ENCODE results near the gene PRKCE.
A peak's percentile ranks its signal among the peaks of the same experiment; 100 is the strongest.
"Not testable (repeated sequence)": the region's sequence is repeated elsewhere in the genome, so short reads cannot be mapped to it uniquely, and the experiment has no call there.

The PRKCE gene

DNA sequence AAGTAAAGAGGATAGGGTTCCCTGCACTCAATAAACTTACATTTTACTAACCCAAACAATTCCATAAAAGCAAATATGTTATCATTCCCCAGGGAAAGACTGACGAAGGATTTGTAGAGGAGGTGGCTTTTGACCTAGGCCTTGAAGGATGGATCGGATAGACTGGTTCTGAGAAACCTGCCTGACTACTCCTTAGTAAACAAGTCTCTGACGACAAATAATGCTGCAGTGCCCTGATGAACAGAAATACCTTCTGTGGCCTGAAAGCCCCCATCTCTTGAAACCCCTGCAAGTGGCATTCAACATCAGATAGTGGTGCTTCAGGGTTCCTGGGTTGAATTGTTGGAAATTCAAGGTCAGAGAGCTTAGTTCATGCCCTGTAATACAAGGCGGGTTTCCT, 19.2 kb downstream of the PRKCE start:
- no peak for DNase-seq

DNA sequence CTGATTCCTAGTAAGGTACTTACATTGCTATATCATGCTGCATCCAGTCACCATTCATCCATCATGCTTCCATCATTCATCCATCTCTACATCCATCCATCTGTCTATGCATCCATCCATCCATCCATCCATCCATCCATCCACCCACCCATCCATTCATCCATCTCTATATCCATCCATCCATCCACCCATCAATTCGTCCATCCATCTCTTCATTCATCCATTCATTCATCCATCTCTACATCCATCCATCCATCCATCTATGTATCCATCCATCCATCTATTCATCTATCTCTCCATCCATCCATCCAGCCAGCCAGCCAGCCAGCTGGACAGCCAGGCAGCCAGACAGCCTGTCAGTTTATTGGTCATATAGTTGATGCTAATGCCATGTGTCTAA, 20.7 kb downstream of the PRKCE start:
- DNase-seq: no peak

GRCh38 chr2:45674035-45674816, 22.8 kb downstream of the PRKCE start:
- DNase-seq: no peak

- peak; percentile 40 for DNase-seq
These were observed 23.9 kb downstream of the PRKCE start for GRCh38 chr2:45675263-45675812.

GRCh38 chr2:45676088-45676487, 24.6 kb downstream of the PRKCE start:
- no peak for DNase-seq

- no peak for DNase-seq
These were observed 27.4 kb downstream of the PRKCE start for GRCh38 chr2:45678791-45679348.

DNA sequence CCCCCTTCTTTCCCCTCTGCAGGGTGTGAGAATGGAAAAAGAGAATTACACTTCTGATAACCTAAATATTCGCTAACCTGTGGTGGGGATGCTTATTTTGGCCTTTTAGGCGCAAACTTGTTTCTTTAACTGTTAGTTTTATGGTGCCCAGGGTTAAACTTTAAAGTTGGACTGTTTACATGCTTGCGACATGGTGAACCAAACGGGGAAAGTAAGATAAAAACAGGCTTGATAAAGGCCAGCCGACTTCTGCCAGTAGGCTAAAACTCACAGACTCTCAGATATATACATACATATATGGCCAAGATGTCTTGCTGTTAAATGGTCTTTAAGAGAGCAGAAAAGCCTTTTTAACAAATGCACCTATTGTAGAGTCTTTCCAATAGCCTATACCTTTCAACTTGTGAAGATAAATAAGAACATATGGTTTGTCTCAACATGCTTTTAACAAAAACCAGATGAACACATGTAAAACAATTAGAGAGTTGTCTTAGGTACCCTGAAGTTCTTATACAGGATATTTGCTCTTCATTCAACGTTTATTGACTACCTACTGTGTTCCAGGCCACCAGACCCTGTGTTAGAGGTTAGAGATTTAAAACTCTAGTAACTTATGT, 29.0 kb downstream of the PRKCE start:
- DNase-seq: no peak

DNA sequence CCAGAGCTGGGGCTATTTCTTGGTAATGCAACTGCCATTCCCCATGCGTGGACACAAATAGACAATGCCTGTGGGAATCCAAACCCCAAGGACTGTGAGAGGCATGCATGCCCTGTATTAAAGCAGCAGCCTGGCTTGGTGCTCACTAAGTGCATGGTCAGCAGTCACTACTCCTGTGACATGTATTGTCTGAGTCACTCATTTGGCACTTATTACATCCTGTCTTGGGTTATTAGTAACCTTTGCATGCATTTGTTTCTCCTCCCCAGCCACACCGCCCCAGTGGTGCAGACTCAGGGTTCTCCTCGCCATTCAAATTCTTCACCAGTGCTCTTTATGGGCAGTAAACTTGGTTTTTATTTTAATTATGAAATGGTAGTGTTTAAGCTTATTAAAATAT, 30.2 kb downstream of the PRKCE start:
- no peak for DNase-seq

- no peak for DNase-seq
These were observed 31.8 kb downstream of the PRKCE start for GRCh38 chr2:45683292-45683691.

DNA sequence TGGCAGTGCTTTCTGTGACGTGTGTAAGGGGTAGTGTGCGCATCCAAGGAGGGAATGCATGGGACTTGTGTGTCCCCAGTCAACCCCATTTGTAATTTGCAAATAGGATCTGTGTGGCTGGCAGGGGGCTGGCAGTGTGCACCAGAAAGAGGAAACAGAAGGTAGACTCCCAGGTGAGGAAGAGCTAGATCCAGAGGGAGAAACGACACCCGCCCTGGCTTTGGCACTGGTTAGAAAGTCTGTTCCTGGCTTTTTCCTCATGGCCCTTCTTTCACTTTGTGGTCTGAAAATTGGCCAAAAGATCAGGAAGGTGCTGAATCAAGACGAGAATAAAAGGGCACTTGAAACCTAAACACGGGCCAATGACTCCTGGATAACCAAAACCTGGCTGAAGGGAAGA, 33.3 kb downstream of the PRKCE start:
- DNase-seq: no peak

- DNase-seq: no peak
These were observed 33.8 kb downstream of the PRKCE start for GRCh38 chr2:45685260-45685659.

GRCh38 chr2:45687964-45688363, 36.5 kb downstream of the PRKCE start:
- DNase-seq: no peak

DNA sequence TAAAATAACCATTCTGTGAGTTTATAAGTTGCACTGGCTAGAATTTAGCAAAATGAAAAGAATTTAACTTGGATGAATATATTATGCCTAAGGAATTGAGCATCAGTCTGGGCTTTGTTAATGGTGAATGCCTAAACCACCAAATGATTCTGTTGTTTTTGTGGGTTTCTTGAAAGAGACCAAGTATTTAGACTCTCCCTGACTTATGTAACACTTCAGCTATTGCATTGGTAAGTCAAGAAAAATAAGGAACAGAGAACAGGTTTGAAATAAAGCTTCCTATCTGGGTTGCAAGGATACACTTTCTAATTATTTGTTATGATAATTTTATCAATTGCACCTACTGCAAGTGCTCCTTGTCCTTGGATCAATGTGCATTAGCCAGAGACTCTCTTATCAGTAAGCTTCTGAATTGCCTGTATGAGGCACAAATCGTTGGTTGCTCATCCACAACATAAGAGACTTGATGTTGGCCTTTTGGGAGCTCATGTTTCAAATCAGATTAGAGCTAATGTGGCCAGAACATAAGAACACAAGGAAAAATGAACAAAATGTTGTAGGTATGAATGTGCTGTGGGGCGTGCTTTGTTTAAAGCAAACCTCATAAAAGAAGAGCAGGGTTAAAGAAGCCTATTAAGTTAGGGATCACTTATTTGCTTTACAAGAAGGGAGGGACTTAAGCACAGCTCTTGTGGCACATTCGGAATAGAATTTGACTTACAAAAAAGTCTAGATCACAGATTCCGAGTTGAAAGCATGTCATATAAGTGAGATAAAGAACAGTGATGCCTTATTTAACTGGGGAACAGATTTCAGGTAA, 37.2 kb downstream of the PRKCE start:
- no peak for DNase-seq

- no peak for DNase-seq
These were observed 38.8 kb downstream of the PRKCE start for GRCh38 chr2:45690231-45690630.

- DNase-seq: no peak
These were observed 39.9 kb downstream of the PRKCE start for GRCh38 chr2:45691171-45691999.

DNA sequence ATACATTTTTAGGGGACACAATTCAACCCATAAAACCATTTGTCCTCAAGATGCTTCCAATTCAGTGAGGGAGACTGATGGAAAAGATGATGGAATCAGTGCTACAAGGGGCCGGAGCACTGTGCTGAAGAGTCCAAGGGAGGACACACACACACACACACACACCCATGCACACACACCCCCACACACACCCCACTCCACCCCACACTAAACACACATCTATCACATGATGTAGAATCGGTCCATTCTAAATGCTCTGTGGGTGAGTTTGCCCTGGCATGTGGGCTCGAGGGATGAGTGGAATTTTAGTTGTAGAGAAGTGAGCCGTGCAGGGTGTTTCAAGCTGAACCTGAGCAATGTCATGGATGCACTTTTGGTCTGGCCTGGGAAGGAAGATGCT, 41.1 kb downstream of the PRKCE start:
- no peak for DNase-seq

DNA sequence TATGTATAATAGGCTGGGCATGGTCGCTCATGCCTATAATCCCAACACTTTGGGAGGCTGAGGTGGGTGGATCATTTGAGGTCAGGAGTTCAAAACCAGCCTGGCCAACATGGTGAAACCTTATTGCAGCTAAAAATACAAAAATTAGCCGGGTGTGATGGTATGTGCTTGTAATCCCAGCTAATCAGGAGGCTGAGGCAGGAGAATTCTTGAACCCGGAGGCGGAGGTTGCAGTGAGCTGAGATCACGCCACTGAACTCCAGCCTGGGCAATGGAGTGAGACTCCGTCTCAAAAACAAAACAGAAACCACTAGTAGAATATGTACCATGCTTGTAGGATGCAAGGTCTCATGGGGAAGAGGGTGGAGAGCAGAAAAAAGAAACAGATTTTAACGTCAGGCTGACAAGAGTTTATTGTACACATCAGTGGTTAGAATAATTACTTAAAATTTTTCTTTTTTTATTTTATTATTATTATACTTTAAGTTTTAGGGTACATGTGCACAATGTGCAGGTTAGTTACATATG, 44.1 kb downstream of the PRKCE start:
- not testable (repeated sequence) for DNase-seq

- DNase-seq: no peak
These were observed 45.2 kb downstream of the PRKCE start for GRCh38 chr2:45696708-45697107.

DNA sequence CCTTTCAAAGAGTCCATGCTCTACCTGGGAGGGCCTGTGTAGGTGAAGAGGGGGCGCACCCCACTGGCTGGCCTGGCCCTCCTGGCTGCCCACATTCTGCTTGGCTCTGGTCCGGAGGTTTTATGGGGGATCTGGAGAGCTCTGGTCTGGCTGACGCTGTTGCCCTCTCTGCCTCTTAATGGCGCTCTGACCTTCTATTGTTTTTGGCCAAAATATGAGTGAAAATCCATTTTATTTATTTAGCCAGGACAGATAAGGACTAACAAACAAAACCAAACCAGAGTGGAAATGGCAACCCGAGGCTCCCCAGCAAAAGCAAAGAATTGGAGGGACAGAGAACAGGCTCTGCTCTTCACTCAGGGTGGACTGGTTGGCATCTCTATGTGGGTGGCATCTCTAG, 45.7 kb downstream of the PRKCE start:
- DNase-seq: no peak

DNA sequence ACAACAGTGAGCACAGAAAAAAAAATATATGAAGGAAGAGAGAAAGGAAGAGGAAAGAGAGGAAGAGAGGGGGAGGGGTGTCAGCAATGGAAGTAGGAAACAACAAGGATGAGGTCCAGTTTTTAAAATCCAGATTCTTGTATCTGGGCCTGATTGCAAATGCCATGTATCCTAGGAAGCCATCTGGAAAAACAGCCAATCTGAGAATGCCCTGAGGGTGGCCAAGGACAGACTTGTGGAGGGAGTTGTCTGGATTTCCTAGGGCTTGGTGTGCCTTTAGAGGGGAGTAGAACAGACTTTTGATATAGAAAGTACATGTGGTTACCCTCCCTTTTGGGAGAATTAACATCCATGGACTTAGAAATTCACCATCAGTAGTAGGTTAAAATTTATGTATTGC, 47.1 kb downstream of the PRKCE start:
- no peak for DNase-seq

- DNase-seq: no peak
These were observed 47.7 kb downstream of the PRKCE start for GRCh38 chr2:45699032-45699658.

All from NCI-H446 treated with DMSO at 0.1 percent for 48 hours (cell line).